Germinal center (tissue), 1 donor: ENCODE results near the gene GFM1.
A peak's percentile ranks its signal among the peaks of the same experiment; 100 is the strongest.

Experiments
- DNase-seq: peaks from one replicate; pipeline ENCODE4 v3.0.0; 2012; ENCODE audit warnings: mixed read lengths, low spot score

The GFM1 gene

DNA sequence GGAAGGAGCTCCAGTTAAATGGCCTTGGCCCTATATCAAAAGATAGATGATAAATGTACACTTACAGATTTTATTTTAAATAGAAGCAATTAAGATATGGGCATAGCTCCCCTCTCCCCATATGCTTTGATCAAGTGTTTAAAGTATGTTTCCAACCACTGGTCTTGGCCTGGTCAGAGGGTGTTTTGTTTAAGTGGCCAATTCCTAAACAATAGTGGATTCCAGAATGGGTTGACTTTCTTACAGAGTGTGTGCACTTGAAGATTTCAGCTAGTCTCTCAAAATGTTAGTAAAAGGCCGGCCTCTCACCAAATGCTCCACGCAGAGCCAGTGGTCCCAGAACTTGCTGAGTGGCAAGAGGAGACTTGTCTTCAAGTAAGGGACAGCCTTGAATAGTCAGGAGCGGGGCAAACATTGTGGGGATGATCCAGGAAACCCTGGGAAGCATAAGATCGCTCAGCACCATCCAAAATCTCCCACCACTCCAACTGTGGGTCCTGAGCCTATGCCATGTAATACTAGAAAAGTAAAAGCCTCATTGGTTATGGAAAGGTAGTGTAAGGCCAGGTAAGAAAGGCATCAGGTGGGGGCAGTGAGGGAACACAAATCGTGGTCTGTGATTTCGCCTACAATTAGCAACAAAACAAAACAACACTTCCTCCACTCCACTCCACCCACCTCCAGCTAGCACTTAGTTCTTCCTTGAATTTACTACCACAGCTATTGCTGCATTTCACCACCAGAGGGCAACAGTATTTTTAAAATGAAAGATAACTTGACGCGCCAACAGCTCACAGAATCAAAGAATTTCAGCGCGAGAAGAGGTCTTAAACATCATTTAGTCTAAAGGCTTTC lies 83.1 kb downstream of the GFM1 start:
- DNase-seq = peak; percentile 80

GRCh38 chr3:158728061-158728377 lies 83.7 kb downstream of the GFM1 start:
- DNase-seq = no peak

GRCh38 chr3:158728851-158729250 lies 84.5 kb downstream of the GFM1 start:
- DNase-seq = no peak

DNA sequence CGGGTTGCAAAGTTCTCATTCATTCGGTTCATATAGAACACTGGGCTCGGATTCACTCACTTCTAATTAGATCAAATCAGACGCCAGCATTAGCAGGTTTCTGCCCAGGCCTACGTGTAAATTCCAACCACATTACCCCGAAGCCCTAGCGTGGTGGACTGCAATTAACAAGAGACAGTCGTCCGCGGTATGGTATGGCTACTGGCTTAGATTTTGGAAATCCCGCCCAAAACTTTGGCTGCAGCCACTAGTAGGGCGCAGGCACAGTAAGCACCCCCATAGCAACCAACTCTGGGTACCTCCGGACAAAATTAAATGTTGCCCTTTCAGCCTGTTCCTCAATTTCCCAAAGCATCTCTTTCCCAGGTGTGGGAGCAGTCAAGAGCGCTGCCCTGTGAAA lies 87.2 kb downstream of the GFM1 start:
- no peak for DNase-seq

DNA sequence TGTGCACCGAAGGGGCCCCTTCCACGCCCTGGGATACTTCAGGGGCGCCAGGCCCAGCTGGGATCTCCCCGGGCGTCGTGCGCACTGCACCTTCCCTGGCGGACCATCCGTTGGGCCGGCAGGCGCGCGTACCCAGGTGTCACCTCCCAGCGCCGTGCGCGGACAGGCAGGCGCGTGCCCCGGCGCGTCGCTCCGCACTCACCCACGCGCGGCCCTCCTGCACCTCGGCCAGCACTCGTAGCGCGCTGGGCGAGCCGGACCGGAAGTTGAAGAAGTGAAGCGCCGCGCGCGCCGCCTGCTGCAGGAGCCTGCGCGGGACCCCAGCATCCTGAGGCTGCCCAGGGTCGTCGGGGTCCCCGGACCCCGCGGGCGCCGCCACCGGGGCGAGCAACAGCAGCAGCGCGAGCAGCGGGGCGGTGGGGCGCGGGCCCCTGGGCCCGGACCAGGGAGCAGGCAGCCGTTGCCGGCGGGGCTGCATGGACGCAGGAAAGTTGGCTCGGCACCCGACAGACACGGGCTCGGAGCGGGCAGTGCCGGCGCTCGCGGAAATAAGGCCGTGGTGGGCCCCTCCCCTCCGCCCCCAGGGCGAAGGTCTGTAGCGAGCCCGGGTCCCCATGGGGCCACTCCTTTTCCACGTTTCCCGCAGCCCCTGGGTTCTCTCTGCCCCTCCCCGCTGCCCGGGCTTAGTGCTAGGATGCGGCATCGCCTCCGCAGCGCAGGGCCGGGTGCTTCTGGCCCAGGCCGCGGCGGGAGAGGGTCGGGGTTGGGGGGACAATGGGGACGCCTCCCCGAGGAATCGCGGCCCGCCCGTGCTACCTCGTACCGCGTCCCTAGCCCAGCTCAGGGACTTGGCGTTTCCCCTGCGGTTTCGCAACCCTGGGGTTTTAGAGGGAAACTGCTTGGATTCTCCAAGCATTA lies 87.9 kb downstream of the GFM1 start, which contains the start of gene RARRES1:
Gene RARRES1 (minus strand): TSS at position 520 of the 918 bp plus-strand sequence. CDS start 42 bp downstream, at position 478.
- peak; percentile 54 for DNase-seq

DNA sequence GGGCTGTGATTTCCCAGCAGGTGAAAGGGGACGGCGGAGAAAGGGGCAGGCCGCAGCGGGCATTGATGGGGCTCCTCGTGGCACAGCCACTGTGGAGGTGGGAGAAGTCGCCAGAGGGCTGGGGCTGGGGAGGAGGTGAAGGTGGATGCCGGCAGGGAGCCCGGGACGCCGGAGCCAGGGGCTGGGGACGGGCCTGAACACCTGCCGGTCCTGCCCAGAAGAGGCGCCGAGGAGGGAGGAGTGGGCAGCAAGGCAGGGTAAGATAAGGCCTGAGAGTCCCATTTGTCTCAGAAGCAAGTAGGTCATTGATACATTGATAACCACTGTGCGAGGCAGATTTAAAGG lies 88.5 kb downstream of the GFM1 start:
- DNase-seq = no peak

GRCh38 chr3:158733656-158734055 lies 89.3 kb downstream of the GFM1 start:
- DNase-seq = no peak

GRCh38 chr3:158735296-158736033 lies 91.1 kb downstream of the GFM1 start:
- DNase-seq = no peak

- no peak for DNase-seq
These were observed 93.1 kb downstream of the GFM1 start for GRCh38 chr3:158737410-158737809.

- no peak for DNase-seq
These were observed 93.8 kb downstream of the GFM1 start for GRCh38 chr3:158737976-158738615.

DNA sequence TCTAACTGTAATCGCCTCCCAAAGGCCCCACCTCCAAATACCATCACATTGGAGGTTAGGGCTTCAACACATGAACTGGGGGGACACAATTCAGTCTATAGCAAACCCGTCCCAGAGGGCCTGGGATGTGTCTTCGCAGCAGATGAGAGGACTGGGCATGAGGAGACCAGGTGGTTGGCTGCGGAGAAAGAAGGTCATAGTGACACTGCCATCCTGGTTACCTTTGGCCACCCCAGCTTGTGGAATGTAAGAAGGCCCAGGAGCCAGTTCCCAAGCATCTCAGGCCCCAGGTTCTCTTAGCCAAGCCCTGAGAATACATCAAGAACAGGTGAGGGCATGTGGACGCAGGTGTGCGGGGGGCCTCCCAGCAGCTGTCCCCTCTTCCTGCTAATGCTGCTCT lies 94.3 kb downstream of the GFM1 start:
- no peak for DNase-seq

- no peak for DNase-seq
These were observed 94.8 kb downstream of the GFM1 start for GRCh38 chr3:158739078-158739477.

- DNase-seq = no peak
These were observed 95.3 kb downstream of the GFM1 start for GRCh38 chr3:158739661-158740060.
